ENCODE measurements around the gene GRM5.

GRCh38 chr11:88814076-88814475 lies 251.7 kb downstream of the GRM5 start:
- TF ChIP-seq CTCF (conservative IDR thresholded peaks at IDR 0.05 in 1 of 2, IDR thresholded peaks at IDR 0.05 in 1 of 2; ENCODE audit: low read depth in 1 of 2, low read length in 2 of 2) (no peak), EZH2 (IDR thresholded peaks at IDR 0.05; ENCODE audit: low read length, missing control alignments) (no peak)
